ENCODE results near the gene EPHA8. TPM values are rescaled to one million over a fixed set of nuclear protein-coding genes. Genes with fewer than 3 reads are reported as not detected.

EPHA8 gene
- total and polyA plus RNA-seq, 2 of the 13 experiments (the other 11 are each of a cell fraction or from before 2014, with no cell fraction given) = not detected

DNA sequence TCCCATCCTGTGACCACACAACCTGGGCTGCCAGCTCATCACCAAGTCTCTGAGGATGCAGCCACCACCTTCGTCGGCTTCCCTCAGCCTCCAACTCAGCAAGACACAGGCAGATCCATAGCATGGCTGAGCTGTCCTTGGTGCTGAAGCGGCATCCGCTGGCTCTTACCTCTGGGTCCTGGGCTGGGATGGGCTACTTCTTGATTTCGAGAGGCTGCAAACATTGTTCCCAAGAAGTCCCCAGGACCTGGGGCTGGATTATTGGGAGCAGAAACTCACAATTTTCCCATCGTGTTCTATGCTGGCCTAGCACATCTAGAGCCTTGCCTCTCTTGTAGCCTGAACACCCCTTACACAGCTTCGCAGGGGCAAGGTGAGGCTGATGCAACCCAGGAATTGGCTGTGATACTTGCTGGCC lies 48.2 kb downstream of the EPHA8 start (continued):
- TF ChIP-seq, protein P1, sequence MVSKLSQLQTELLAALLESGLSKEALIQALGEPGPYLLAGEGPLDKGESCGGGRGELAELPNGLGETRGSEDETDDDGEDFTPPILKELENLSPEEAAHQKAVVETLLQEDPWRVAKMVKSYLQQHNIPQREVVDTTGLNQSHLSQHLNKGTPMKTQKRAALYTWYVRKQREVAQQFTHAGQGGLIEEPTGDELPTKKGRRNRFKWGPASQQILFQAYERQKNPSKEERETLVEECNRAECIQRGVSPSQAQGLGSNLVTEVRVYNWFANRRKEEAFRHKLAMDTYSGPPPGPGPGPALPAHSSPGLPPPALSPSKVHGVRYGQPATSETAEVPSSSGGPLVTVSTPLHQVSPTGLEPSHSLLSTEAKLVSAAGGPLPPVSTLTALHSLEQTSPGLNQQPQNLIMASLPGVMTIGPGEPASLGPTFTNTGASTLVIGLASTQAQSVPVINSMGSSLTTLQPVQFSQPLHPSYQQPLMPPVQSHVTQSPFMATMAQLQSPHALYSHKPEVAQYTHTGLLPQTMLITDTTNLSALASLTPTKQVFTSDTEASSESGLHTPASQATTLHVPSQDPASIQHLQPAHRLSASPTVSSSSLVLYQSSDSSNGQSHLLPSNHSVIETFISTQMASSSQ (IDR thresholded peaks at IDR 0.05; ENCODE audit: low read depth) = no peak
- TF ChIP-seq, protein P1 (CRISPR knock-in tag; IDR thresholded peaks at IDR 0.05; ENCODE audit: borderline replicate concordance) = no peak
- peak; percentile 80; the same call in 1 of the 2 replicates for TF ChIP-seq MIXL1 (CRISPR knock-in tag; IDR thresholded peaks at IDR 0.05)
- TF ChIP-seq ZNF564 (CRISPR knock-in tag; IDR thresholded peaks at IDR 0.05) = no peak
- 0 out of 2 replicates have a peak, but pooled peaks have one; percentile 26 for TF ChIP-seq ZNF543 (CRISPR knock-in tag; IDR thresholded peaks at IDR 0.05)
- TF ChIP-seq, protein P2, sequence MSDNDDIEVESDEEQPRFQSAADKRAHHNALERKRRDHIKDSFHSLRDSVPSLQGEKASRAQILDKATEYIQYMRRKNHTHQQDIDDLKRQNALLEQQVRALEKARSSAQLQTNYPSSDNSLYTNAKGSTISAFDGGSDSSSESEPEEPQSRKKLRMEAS (IDR thresholded peaks at IDR 0.05) = no peak
- TF ChIP-seq ZNF777 (CRISPR knock-in tag; IDR thresholded peaks at IDR 0.05) = no peak
- TF ChIP-seq GPN1 (CRISPR knock-in tag; IDR thresholded peaks at IDR 0.05; ENCODE audit: borderline replicate concordance) = no peak
- TF ChIP-seq ZNF772 (CRISPR knock-in tag; IDR thresholded peaks at IDR 0.05) = no peak
- no peak for TF ChIP-seq SRSF9 (IDR thresholded peaks at IDR 0.05; ENCODE audit: borderline replicate concordance, insufficient read depth, low read depth, low read length, poor library complexity, severe bottlenecking)
- TF ChIP-seq MIER2 (CRISPR knock-in tag; IDR thresholded peaks at IDR 0.05) = peak; percentile 98
- TF ChIP-seq MAFK (conservative IDR thresholded peaks at IDR 0.05 in 1 of 2, IDR thresholded peaks at IDR 0.05 in 1 of 2; ENCODE audit: low read length in 2 of 2) = no peak
- TF ChIP-seq, protein P3, sequence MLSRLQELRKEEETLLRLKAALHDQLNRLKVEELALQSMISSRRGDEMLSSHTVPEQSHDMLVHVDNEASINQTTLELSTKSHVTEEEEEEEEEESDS (CRISPR knock-in tag; IDR thresholded peaks at IDR 0.05; ENCODE audit: borderline replicate concordance) = no peak
- TF ChIP-seq, protein P4, sequence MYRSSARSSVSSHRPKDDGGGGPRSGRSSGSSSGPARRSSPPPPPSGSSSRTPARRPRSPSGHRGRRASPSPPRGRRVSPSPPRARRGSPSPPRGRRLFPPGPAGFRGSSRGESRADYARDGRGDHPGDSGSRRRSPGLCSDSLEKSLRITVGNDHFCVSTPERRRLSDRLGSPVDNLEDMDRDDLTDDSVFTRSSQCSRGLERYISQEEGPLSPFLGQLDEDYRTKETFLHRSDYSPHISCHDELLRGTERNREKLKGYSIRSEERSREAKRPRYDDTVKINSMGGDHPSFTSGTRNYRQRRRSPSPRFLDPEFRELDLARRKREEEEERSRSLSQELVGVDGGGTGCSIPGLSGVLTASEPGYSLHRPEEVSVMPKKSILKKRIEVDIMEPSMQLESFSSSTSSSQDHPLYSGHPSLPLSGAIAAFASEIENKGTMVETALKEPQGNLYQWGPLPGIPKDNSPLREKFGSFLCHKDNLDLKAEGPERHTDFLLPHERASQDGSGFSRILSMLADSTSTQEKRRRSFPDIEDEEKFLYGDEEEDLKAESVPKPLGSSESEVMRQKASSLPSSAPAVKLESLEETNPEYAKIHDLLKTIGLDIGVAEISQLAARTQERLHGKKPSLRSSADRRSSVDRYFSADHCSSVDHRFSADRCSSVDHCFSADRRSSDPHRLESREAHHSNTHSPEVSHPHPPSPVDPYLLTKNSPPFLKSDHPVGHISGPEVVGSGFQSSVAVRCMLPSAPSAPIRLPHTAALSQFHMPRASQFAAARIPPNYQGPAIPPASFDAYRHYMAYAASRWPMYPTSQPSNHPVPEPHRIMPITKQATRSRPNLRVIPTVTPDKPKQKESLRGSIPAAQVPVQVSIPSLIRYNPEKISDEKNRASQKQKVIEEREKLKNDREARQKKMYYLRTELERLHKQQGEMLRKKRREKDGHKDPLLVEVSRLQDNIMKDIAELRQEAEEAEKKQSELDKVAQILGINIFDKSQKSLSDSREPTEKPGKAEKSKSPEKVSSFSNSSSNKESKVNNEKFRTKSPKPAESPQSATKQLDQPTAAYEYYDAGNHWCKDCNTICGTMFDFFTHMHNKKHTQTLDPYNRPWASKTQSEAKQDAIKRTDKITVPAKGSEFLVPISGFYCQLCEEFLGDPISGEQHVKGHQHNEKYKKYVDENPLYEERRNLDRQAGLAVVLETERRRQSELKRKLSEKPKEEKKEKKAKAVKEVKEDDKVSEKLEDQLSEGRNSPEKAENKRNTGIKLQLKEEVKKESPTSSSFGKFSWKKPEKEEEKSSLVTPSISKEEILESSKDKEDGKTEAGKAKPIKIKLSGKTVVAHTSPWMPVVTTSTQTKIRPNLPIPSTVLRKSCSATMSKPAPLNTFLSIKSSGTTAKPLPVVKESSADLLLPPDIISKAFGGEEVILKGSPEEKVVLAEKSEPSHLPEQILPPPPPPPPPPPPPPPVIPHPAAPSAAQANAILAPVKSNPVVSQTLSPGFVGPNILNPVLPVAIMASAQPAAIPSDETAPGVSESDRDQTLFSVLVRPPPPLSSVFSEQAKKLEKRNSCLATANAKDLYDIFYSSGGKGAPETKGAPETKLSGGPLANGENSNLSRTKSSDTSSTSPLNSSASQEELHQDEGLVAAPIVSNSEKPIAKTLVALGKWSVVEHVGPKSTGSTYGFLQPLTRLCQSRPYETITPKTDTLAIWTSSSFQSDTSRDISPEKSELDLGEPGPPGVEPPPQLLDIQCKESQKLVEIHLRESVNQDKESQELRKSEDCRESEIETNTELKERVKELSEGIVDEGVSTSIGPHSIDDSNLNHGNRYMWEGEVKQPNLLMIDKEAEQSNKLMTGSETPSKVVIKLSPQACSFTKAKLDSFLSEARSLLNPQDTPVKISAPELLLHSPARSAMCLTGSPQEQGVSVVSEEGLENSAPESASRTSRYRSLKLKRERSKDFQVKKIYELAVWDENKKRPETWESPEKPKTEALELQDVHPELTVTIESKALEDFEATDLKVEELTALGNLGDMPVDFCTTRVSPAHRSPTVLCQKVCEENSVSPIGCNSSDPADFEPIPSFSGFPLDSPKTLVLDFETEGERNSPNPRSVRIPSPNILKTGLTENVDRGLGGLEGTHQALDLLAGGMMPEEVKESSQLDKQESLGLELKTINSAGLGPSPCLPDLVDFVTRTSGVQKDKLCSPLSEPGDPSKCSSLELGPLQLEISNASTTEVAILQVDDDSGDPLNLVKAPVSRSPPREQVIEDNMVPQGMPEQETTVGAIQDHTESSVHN (CRISPR knock-in tag; IDR thresholded peaks at IDR 0.05) = no peak
- TF ChIP-seq XBP1 (CRISPR knock-in tag; IDR thresholded peaks at IDR 0.05) = no peak
- peak; percentile 57; the same call in 1 of the 2 replicates for TF ChIP-seq MEF2D (CRISPR knock-in tag; IDR thresholded peaks at IDR 0.05)
- TF ChIP-seq AKAP8 (CRISPR knock-in tag; IDR thresholded peaks at IDR 0.05) = no peak
- TF ChIP-seq ZNF615 (CRISPR knock-in tag; IDR thresholded peaks at IDR 0.05; ENCODE audit: borderline replicate concordance) = no peak
- no peak for TF ChIP-seq MAFF (IDR thresholded peaks at IDR 0.05; ENCODE audit: low read depth, low read length)
